Type B pancreatic cell (in vitro differentiated cells): ENCODE results near the gene PRKAR1B. TPM values are rescaled to one million over a fixed set of nuclear protein-coding genes. Genes with fewer than 3 reads are reported as not detected.

Source experiments
- DNase-seq: peaks from one replicate; pipeline ENCODE4 v3.0.0; 2021; ENCODE audit warnings: mixed read lengths; ENCODE audit not compliant: unreplicated experiment; ENCODE audit errors: extremely low spot score
- H3K27ac Mint-ChIP-seq: 2 replicates; pipeline ENCODE4 v1.8.0; 2021; ENCODE audit warnings: mild to moderate bottlenecking, mixed read lengths
- H3K27me3 Mint-ChIP-seq: 2 replicates; pipeline ENCODE4 v1.8.0; 2021; ENCODE audit warnings: mixed read lengths
- H3K36me3 Mint-ChIP-seq: 2 replicates; pipeline ENCODE4 v1.8.0; 2021; ENCODE audit warnings: mixed read lengths
- H3K4me1 Mint-ChIP-seq: one replicate; pipeline ENCODE4 v1.8.0; 2021; ENCODE audit warnings: mixed read lengths; ENCODE audit not compliant: unreplicated experiment
- H3K4me3 Mint-ChIP-seq: 2 replicates; pipeline ENCODE4 v1.8.0; 2021; ENCODE audit warnings: mild to moderate bottlenecking, mixed read lengths
- H3K9me3 Mint-ChIP-seq: 2 replicates; pipeline ENCODE4 v1.8.0; 2021; ENCODE audit warnings: mixed read lengths
- total RNA-seq: library from RNA; stranded (reverse); gene quantifications from 2 replicates; pipeline ENCODE4 v1.2.1, GENCODE V29; 2021; ENCODE audit warnings: low replicate concordance
- TF ChIP-seq, protein P1 (sequence below): fragments of 200-600 bp; sonication (generic); conservative IDR thresholded peaks from 2 replicates; pipeline ENCODE4 v1.5.0; 2021; ENCODE audit warnings: antibody characterized with exemption, mild to moderate bottlenecking

PRKAR1B gene
- total RNA-seq, 1 donor from 2014 or later: 26.1 TPM

DNA sequence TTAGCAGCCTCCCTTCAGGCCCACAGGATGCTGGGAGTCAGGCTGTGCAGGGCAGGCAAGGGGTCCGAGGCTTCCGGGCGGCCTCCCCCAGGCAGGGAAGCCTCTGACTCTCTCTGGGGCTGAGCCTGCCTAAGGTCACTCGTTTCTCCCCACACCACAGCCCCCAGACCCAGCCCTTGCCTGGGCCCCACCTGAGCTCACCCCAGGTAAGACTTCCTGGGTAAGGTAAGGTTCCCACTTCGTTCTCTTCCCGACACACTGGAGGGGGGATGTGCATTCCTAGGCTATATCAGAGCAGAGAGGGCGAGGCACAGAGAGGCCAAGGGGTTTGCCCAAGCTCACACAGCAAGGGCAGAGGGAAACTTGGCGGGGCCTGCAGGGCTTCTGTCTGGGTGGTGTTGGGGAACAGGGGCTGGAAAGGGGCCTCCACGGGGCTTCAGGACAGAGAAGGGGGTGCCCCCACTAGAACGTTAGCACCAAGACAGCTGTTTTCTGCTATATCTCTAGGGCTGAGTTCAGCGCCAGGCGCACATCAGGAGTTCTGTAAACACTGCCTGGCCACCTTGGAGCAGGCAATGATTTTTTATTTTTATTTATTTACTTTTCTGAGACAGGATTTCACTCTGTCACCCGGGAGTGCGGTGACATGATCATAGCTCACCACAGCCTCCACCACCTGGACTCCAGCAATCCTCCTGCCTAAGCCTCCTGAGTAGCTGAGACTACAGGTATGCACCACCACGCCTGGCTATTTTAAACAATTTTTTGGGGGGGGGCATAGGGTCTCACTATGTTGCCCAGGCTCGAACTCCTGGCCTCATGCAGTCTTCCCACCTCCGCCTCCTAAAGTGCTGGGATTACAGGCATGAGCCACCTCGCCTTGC lies 182.5 kb downstream of the PRKAR1B start:
- TF ChIP-seq, protein P1, sequence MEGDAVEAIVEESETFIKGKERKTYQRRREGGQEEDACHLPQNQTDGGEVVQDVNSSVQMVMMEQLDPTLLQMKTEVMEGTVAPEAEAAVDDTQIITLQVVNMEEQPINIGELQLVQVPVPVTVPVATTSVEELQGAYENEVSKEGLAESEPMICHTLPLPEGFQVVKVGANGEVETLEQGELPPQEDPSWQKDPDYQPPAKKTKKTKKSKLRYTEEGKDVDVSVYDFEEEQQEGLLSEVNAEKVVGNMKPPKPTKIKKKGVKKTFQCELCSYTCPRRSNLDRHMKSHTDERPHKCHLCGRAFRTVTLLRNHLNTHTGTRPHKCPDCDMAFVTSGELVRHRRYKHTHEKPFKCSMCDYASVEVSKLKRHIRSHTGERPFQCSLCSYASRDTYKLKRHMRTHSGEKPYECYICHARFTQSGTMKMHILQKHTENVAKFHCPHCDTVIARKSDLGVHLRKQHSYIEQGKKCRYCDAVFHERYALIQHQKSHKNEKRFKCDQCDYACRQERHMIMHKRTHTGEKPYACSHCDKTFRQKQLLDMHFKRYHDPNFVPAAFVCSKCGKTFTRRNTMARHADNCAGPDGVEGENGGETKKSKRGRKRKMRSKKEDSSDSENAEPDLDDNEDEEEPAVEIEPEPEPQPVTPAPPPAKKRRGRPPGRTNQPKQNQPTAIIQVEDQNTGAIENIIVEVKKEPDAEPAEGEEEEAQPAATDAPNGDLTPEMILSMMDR: no peak
- Mint-ChIP-seq H3K4me1 (peaks cover 6% of the 10 kb centered on the region), H3K36me3 (no peaks in the 10 kb centered on the region), H3K4me3 (no peak overlapping the region), H3K27ac (no peak overlapping the region), H3K9me3 (no peaks in the 10 kb centered on the region), H3K27me3 (no peaks in the 10 kb centered on the region)
- DNase-seq: no peak

DNA sequence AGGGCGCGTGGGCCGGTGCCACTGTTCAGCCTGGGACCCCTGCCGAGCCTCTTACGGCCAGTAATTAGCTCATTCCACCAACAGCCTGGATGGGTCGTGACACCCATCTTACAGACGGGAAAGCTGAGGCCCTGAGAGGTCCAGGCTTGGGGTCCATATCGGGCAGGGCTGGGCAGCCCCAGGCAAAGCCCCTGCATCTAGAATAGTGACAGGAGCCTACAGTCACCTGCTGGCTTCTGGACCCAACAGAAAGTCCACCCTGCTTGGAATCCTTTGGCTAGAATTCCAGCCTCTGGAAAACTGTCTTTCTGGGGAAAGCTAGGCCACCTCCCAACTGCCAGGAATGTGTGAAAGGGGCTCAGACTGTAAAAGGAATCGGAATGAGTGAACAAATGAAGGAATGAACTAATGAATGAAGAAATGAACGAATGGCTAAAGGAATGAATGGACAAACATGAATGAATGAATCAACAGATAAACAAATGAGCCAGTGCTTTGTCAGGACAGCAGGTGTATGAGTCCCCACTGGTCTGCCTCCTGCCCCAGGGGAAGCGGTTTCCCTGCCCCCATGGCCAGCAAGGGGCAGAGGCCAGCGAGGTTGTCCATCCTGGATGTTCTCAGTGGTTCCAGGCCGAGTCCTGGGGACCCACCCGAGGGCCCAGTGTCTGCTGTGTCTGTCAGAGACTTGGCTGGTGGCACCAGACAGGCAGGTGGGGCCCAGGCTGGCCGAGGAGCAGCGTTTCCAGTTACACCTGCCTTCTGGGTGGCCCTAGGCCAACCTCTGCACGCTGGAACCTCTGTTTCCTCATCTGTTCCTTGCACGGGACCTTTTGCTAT lies 183.4 kb downstream of the PRKAR1B start:
- Mint-ChIP-seq H3K4me1 (peaks cover 6% of the 10 kb centered on the region), H3K36me3 (no peaks in the 10 kb centered on the region), H3K9me3 (no peaks in the 10 kb centered on the region), H3K4me3 (no peak overlapping the region), H3K27me3 (no peaks in the 10 kb centered on the region), H3K27ac (no peak overlapping the region)
- TF ChIP-seq, protein P1: no peak
- DNase-seq: no peak

DNA sequence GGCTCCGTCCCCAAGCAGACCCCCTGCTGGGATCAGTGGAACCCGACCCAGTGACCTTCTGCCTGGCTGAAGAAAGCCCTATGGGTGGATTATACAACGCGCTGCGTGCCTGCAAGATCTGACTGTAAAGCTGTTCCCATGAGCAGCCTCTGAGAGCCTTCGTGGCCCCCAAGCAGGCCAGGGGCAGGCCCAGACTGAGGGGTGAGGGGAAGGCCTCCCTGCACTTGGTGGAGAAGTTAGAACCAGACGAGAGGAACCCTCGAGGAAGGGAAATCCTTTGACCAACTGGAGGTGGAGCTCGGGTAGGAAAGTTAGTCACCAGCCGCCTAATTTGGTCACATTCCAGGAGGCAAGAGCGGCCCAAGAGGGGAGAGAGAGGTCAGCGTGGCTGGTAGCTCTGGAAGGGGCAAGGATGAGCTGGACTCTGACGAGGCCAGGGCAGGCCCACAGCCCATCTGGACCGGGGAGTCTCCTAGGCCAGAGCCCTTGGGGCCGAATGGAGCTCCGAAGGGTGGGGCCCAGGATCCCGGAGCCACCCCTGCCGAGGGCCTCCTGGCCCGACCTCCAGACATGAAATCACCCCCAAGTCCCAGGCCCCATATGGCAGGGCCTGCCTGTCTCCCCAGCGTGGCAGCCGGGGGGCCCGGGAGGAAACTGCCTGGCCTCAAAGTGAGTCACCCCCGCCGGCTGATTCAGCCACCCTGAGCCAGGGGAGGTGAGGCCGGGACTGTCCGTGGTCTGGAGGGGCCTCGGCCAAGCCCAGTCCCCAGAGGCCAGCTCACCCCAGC lies 184.2 kb downstream of the PRKAR1B start:
- no peak overlapping the region for H3K4me3 Mint-ChIP-seq
- TF ChIP-seq, protein P1: no peak
- H3K27me3 Mint-ChIP-seq: no peaks in the 10 kb centered on the region
- H3K4me1 Mint-ChIP-seq: peaks cover 6% of the 10 kb centered on the region
- no peak for DNase-seq
- H3K27ac Mint-ChIP-seq: peak overlapping the region; percentile 29
- no peaks in the 10 kb centered on the region for H3K36me3 Mint-ChIP-seq
- H3K9me3 Mint-ChIP-seq: no peaks in the 10 kb centered on the region

DNA sequence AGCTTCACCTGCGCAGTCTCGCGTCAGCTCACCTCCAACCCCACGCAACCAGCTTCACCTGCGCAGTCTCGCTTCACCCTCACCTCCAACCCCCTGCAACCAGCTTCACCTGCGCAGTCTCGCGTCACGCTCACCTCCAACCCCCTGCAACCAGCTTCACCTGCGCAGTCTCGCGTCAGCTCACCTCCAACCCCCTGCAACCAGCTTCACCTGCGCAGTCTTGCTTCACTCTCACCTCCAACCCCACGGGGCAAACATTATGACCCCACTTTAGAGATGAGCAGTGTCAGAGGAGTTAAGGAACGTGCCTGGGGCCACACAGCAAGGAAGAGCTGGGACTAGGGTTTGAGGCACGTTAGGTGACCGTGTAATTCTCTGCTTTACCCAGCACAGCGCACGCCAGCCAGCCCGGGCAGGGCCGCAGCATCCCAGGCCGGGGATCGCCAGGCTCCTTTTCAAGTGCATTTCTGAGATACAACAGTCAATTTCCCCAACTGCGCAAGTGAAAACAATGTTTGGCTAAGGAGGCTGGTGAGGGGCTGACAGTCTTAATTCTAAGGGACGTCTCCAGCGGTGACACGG lies 184.9 kb downstream of the PRKAR1B start:
- TF ChIP-seq, protein P1: no peak
- H3K9me3 Mint-ChIP-seq: no peaks in the 10 kb centered on the region
- peaks cover 6% of the 10 kb centered on the region for H3K4me1 Mint-ChIP-seq
- no peaks in the 10 kb centered on the region for H3K36me3 Mint-ChIP-seq
- peak overlapping the region; percentile 29 for H3K27ac Mint-ChIP-seq
- no peak for DNase-seq
- H3K4me3 Mint-ChIP-seq: no peak overlapping the region
- no peaks in the 10 kb centered on the region for H3K27me3 Mint-ChIP-seq

DNA sequence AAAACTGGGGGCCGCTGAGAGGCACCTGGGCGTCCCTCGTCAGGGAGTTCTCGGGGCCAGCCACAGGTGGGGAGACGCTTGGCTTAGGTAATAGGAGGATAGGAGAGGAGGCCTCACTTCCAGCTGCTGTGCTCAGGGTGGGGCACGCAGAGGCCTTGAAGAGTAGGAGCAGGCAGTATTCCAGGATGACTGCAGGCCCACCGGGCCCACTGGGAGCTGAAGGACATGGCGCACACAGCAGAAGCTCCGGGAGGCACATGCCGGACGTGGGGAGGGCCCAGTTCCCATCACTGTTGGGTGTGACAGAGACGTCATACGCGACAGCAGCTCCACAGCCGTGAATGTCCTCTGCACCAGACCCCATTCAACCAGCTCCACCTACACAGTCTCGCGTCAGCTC lies 185.4 kb downstream of the PRKAR1B start:
- H3K4me1 Mint-ChIP-seq: peaks cover 6% of the 10 kb centered on the region
- no peaks in the 10 kb centered on the region for H3K36me3 Mint-ChIP-seq
- no peaks in the 10 kb centered on the region for H3K9me3 Mint-ChIP-seq
- no peak overlapping the region for H3K4me3 Mint-ChIP-seq
- TF ChIP-seq, protein P1: no peak
- no peaks in the 10 kb centered on the region for H3K27me3 Mint-ChIP-seq
- H3K27ac Mint-ChIP-seq: no peak overlapping the region
- no peak for DNase-seq
